ENCODE data around the gene RRAGC.

The RRAGC gene

DNA sequence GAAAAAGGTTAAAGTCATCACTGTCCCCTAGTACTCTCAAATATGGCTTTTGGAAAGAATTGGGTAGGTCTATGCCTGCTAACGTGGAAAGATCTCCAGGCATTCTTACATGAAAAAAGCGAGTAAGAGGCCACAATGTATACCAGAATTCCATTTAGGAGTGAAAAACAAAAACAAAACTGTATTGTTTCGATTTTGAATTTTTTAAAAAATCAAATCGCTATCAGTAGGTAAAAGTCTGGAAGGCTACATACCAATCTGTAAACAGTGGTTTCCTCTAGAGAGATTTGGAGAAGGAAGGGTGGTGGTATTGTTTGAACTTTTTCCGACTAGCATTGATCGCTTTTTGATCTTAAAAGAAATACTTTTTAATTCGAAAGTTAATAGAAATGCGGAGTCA, 55.9 kb downstream of the RRAGC start:
- Histone ChIP-seq H3K4me1 (ENCODE audit: control insufficient read depth in 1 of 2, insufficient read depth in 1 of 2, low read depth in 1 of 2, low read length in 1 of 2) (peaks cover 6% of the 10 kb centered on the region in 2 experiments), H3K9me3 (no peaks in the 10 kb centered on the region), H3K27me3 (peaks cover 98% of the 10 kb centered on the region), H3K36me3 (no peaks in the 10 kb centered on the region), H3K27ac (no peak overlapping the region), H3K4me3 (ENCODE audit: low read depth in 1 of 2, low read length in 1 of 2) (no peak overlapping the region)
- TF ChIP-seq, protein P1, sequence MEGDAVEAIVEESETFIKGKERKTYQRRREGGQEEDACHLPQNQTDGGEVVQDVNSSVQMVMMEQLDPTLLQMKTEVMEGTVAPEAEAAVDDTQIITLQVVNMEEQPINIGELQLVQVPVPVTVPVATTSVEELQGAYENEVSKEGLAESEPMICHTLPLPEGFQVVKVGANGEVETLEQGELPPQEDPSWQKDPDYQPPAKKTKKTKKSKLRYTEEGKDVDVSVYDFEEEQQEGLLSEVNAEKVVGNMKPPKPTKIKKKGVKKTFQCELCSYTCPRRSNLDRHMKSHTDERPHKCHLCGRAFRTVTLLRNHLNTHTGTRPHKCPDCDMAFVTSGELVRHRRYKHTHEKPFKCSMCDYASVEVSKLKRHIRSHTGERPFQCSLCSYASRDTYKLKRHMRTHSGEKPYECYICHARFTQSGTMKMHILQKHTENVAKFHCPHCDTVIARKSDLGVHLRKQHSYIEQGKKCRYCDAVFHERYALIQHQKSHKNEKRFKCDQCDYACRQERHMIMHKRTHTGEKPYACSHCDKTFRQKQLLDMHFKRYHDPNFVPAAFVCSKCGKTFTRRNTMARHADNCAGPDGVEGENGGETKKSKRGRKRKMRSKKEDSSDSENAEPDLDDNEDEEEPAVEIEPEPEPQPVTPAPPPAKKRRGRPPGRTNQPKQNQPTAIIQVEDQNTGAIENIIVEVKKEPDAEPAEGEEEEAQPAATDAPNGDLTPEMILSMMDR (IDR thresholded peaks at IDR 0.05): no peak

DNA sequence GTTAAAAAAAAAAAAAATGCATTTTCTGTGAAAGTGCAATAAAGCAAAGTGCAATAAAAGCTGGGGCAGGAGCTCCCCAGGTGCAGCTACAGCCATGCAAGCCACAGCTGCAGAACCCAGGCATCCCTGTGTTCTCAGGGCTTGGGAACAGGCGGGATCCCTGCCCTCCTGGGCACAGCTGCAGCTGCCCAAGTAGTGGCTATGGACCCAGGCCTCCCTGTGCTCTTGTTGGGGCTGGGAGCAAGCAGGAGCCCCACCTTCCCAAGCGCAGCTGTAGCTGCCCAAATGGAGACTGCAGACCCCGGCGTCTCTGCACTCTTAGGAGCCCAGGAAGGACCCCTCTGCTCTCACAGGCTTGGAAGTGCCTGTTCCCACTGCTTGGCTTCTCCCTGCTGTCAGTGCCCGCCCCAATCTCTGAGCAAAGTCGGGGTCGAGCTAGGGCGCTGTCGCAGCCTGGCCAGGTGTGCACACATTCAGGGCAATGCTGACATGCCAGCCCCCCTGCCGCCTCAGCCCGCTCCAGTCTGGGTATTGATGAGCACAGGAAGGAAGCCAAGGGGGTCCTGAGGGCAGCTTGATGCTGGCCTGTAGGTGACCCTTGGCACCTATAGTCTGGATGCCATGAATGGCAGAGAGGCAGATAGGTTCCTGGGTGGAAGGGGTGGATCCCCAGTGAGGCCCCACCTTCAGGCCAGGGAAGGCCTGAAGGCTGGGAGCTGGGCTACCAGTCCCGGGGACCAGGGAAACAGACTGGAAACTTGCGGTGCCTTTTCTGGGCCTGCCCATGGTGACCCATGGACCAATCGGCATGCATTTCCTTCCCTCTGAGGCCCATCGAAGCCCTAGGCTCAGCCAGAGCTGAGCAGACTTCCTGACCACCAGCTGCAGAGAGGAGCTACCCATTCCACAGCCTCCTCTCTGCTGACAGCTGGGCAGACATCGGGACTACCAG, 58.6 kb downstream of the RRAGC start:
- Histone ChIP-seq H3K27me3 (peaks cover 95% of the 10 kb centered on the region), H3K36me3 (no peaks in the 10 kb centered on the region), H3K4me3 (ENCODE audit: low read depth in 1 of 2, low read length in 1 of 2) (no peak overlapping the region), H3K9me3 (no peaks in the 10 kb centered on the region), H3K27ac (no peak overlapping the region), H3K4me1 (ENCODE audit: control insufficient read depth in 1 of 2, insufficient read depth in 1 of 2, low read depth in 1 of 2, low read length in 1 of 2) (peaks cover 6% of the 10 kb centered on the region in 2 experiments)
- TF ChIP-seq, protein P1 (IDR thresholded peaks at IDR 0.05): no peak

DNA sequence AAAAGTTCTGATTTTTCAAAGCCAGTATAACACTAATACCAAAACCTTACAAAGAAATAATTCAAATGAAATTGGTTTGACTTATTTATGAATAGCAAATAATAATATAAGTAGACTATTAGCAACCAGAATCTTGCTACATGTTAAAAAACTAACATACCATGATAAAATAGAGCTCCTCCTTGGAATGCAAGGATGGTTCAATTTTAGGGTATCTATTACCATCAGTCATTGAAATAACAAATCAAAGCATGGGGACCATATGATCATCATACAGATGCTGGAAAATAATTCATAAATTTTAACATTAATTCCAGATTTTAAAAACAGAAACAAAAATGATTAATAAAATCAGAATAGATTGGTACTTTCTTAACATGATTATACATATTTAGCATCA, 66.3 kb downstream of the RRAGC start:
- H3K9me3 ChIP-seq: peaks cover 9% of the 10 kb centered on the region
- no peak overlapping the region for H3K4me3 ChIP-seq (ENCODE audit: low read depth in 1 of 2, low read length in 1 of 2)
- no peak overlapping the region for H3K27ac ChIP-seq
- no peaks in the 10 kb centered on the region for H3K4me1 ChIP-seq (ENCODE audit: control insufficient read depth in 1 of 2, insufficient read depth in 1 of 2, low read depth in 1 of 2, low read length in 1 of 2)
- TF ChIP-seq, protein P1 (IDR thresholded peaks at IDR 0.05): no peak
- H3K27me3 ChIP-seq: peaks cover 87% of the 10 kb centered on the region
- H3K36me3 ChIP-seq: no peaks in the 10 kb centered on the region

DNA sequence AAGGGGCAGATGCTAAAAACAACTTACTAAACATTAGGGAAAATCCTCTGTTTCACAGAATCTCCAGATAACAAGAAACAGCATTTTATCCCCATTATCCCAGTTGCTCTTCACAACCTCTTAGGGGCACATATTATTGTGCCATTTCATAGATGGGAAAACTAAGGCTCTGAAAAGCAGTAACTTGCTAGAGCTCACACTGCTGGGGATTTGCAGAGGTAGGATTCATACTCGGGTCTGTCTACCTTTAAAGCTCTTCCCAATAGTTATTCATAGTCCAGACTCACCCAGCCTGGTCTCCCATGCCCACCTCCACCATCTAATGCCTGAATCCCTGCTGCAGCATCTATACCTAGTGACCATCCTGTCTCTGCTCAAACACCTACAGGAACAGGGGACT, 67.7 kb downstream of the RRAGC start:
- TF ChIP-seq, protein P1 (IDR thresholded peaks at IDR 0.05): no peak
- Histone ChIP-seq H3K27ac (no peak overlapping the region), H3K4me1 (ENCODE audit: control insufficient read depth in 1 of 2, insufficient read depth in 1 of 2, low read depth in 1 of 2, low read length in 1 of 2) (no peaks in the 10 kb centered on the region), H3K36me3 (no peaks in the 10 kb centered on the region), H3K9me3 (peaks cover 9% of the 10 kb centered on the region), H3K4me3 (ENCODE audit: low read depth in 1 of 2, low read length in 1 of 2) (no peak overlapping the region), H3K27me3 (peaks cover 89% of the 10 kb centered on the region)

DNA sequence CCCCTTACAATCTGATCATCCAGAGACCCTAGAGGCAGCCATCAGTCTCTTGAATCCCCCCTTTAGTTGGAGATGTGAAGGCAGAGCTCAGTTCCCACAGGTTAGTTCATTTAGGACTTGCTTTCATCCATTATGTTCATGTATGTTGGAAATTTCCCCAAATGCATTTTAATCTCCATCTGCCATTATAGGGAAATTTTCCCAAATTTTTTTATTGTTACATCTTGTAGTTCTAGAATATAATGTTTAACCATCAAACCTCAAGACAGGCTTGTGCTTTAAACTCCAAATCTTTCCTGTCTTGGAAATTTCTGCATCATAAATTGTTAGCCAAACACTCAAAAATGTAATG, 68.4 kb downstream of the RRAGC start:
- no peaks in the 10 kb centered on the region for H3K4me1 ChIP-seq (ENCODE audit: control insufficient read depth in 1 of 2, insufficient read depth in 1 of 2, low read depth in 1 of 2, low read length in 1 of 2)
- no peaks in the 10 kb centered on the region for H3K36me3 ChIP-seq
- H3K27ac ChIP-seq: no peak overlapping the region
- TF ChIP-seq, protein P1 (IDR thresholded peaks at IDR 0.05): no peak
- H3K9me3 ChIP-seq: peaks cover 9% of the 10 kb centered on the region
- H3K4me3 ChIP-seq (ENCODE audit: low read depth in 1 of 2, low read length in 1 of 2): no peak overlapping the region
- H3K27me3 ChIP-seq: peaks cover 89% of the 10 kb centered on the region
